GM21390 (cell line): ENCODE results near the gene NSG1.

Experiments used
- ATAC-seq: cut with Tn5 transposase; IDR thresholded peaks from one replicate; pipeline ENCODE4 v1.9.1; 2021; ENCODE audit not compliant: unreplicated experiment

The NSG1 gene

GRCh38 chr4:4428966-4429875 is 42.3 kb downstream of the NSG1 start:
- no peak for ATAC-seq

GRCh38 chr4:4430492-4431195 is 43.7 kb downstream of the NSG1 start:
- peak; percentile 77 for ATAC-seq

GRCh38 chr4:4432341-4433125 is 45.6 kb downstream of the NSG1 start:
- no peak for ATAC-seq

GRCh38 chr4:4433941-4434340 is 47.0 kb downstream of the NSG1 start:
- no peak for ATAC-seq

GRCh38 chr4:4436244-4436823 is 49.4 kb downstream of the NSG1 start:
- no peak for ATAC-seq

- ATAC-seq, result no peak
Measured at GRCh38 chr4:4437798-4438470, 51.0 kb downstream of the NSG1 start.

GRCh38 chr4:4438891-4439290 is 52.0 kb downstream of the NSG1 start:
- ATAC-seq, result no peak

GRCh38 chr4:4439782-4440181 is 52.9 kb downstream of the NSG1 start:
- no peak for ATAC-seq

GRCh38 chr4:4440333-4441061 is 53.6 kb downstream of the NSG1 start:
- ATAC-seq, result no peak

- ATAC-seq, result no peak
Measured at GRCh38 chr4:4443821-4444220, 56.9 kb downstream of the NSG1 start.

- ATAC-seq, result no peak
Measured at GRCh38 chr4:4446434-4446833, 59.5 kb downstream of the NSG1 start.

GRCh38 chr4:4455210-4455865 is 68.4 kb downstream of the NSG1 start:
- peak; percentile 86 for ATAC-seq

- no peak for ATAC-seq
Measured at GRCh38 chr4:4456351-4456750, 69.4 kb downstream of the NSG1 start.

GRCh38 chr4:4456816-4457578 is 70.1 kb downstream of the NSG1 start:
- ATAC-seq, result no peak

- ATAC-seq, result no peak
Measured at GRCh38 chr4:4457803-4458553, 71.1 kb downstream of the NSG1 start.

- no peak for ATAC-seq
Measured at GRCh38 chr4:4459181-4459580, 72.3 kb downstream of the NSG1 start.

- no peak for ATAC-seq
Measured at GRCh38 chr4:4460759-4461158, 73.9 kb downstream of the NSG1 start.

- no peak for ATAC-seq
Measured at GRCh38 chr4:4461178-4461577, 74.3 kb downstream of the NSG1 start.
